GM12878 (cell line): ENCODE measurements around the gene GZMM. TPM values are rescaled to one million over a fixed set of nuclear protein-coding genes. Genes with fewer than 3 reads are reported as not detected.
A peak's percentile ranks its signal among the peaks of the same experiment; 100 is the strongest.

Experiments used
- ATF7 ChIP-seq: fragments of 450-650 bp; IDR thresholded peaks from 2 replicates; pipeline ENCODE4 v1.6.1; 2016; ENCODE audit warnings: low read depth, mild to moderate bottlenecking
- BRCA1 ChIP-seq: IDR thresholded peaks from 2 replicates; pipeline ENCODE4 v1.6.1; 2011; ENCODE audit warnings: low read depth, low read length, improper control_type of control experiment
- CEBPB ChIP-seq, 2 experiments: fragments of 150-350 bp in 1 of 2; IDR thresholded peaks; 2 replicates each; pipeline ENCODE4 v1.6.1; 2012 to 2014; ENCODE audit warnings: low read depth in 2 of 2, low read length in 2 of 2, borderline replicate concordance in 1 of 2, inconsistent platforms in 1 of 2
- CUX1 ChIP-seq: IDR thresholded peaks from 2 replicates; pipeline ENCODE4 v1.6.1; 2012; ENCODE audit warnings: improper control_type of control experiment, low read depth, low read length; ENCODE audit not compliant: insufficient replicate concordance
- EGR1 ChIP-seq, 2 experiments: IDR thresholded peaks; 1 replicate in 1 of 2; 2 replicates in 1 of 2; pipeline ENCODE4 v1.6.1; 2011 to 2012; ENCODE audit warnings: low read depth in 2 of 2, low read length in 2 of 2, borderline replicate concordance in 1 of 2, mild to moderate bottlenecking in 1 of 2, moderate library complexity in 1 of 2
- ESRRA ChIP-seq: IDR thresholded peaks from 2 replicates; pipeline ENCODE4 v1.6.1; 2012; ENCODE audit warnings: mild to moderate bottlenecking, low read length, improper control_type of control experiment
- FOS ChIP-seq: IDR thresholded peaks from 3 replicates; pipeline ENCODE4 v1.6.1; 2011; ENCODE audit warnings: borderline replicate concordance; ENCODE audit not compliant: insufficient read length; ENCODE audit errors: extremely low read depth
- HDAC2 ChIP-seq: fragments of 200-600 bp; sonication (generic); IDR thresholded peaks from 2 replicates; pipeline ENCODE4 v1.6.1; 2017
- IRF3 ChIP-seq: fragments of 450-650 bp; IDR thresholded peaks from 2 replicates; pipeline ENCODE4 v1.6.1; 2014; ENCODE audit warnings: mild to moderate bottlenecking
- MTA3 ChIP-seq: IDR thresholded peaks from 2 replicates; pipeline ENCODE4 v1.6.1; 2012; ENCODE audit warnings: low read length, inconsistent platforms, borderline replicate concordance
- MXI1 ChIP-seq: fragments of 150-350 bp; IDR thresholded peaks from 2 replicates; pipeline ENCODE4 v1.6.1; 2011; ENCODE audit warnings: low read depth, mild to moderate bottlenecking, inconsistent platforms, low read length, improper control_type of control experiment
- PBX3 ChIP-seq: IDR thresholded peaks from 2 replicates; pipeline ENCODE4 v1.6.1; 2011; ENCODE audit warnings: mild to moderate bottlenecking, low read depth, low read length, moderate library complexity; ENCODE audit not compliant: insufficient replicate concordance
- RUNX3 ChIP-seq: IDR thresholded peaks from 2 replicates; pipeline ENCODE4 v1.6.1; 2012; ENCODE audit warnings: low read length, inconsistent platforms
- SMARCA5 ChIP-seq: fragments of 450-650 bp; IDR thresholded peaks from 2 replicates; pipeline ENCODE4 v1.6.1; 2017; ENCODE audit warnings: mild to moderate bottlenecking
- SUPT20H ChIP-seq: IDR thresholded peaks from 2 replicates; pipeline ENCODE4 v1.6.1; 2011; ENCODE audit warnings: low read depth, mild to moderate bottlenecking, low read length, moderate library complexity, borderline replicate concordance; ENCODE audit not compliant: control insufficient read depth
- ZNF217 ChIP-seq: fragments of 450-650 bp; IDR thresholded peaks from 2 replicates; pipeline ENCODE4 v1.6.1; 2017; ENCODE audit warnings: antibody characterized with exemption, mild to moderate bottlenecking
- ZNF592 ChIP-seq: fragments of 450-650 bp; IDR thresholded peaks from 2 replicates; pipeline ENCODE4 v1.6.1; 2017; ENCODE audit warnings: mild to moderate bottlenecking, moderate library complexity
- ZZZ3 ChIP-seq: IDR thresholded peaks from 2 replicates; pipeline ENCODE4 v1.6.1; 2011; ENCODE audit warnings: low read depth; ENCODE audit not compliant: control insufficient read depth, insufficient read length
- polyA plus RNA-seq, 11 experiments: library from polyadenylated mRNA; depleted of rRNA in 4 of 11; unstranded in 6 of 11; stranded (reverse) in 5 of 11; fragments of >200 nt; fragmentation: Nextera tagmentation in 4 of 11; fragmentation: Illumina TruSeq in 1 of 11; extraction: Ambion mirVana in 4 of 11; extraction: Trizol in 1 of 11; gene quantifications; 1 replicate in 1 of 11; 2 replicates in 10 of 11; pipeline versions ENCODE4 v1.2.1 to v1.2.3, GENCODE V29; 2011 to 2016; ENCODE audit warnings: inconsistent platforms in 2 of 11, missing spikeins in 2 of 11, low read depth in 1 of 11
- total RNA-seq, 4 experiments: library from RNA; depleted of rRNA in 3 of 4; stranded (reverse); fragments of >200 nt in 3 of 4; fragmentation: Illumina TruSeq in 1 of 4; extraction: Trizol in 1 of 4; gene quantifications; 2 replicates each; pipeline versions ENCODE4 v1.2.1 to v1.2.3, GENCODE V29; 2013 to 2021

GZMM gene
- total and polyA plus RNA-seq, 10 of the 15 experiments (the other 5 are each of a cell fraction or from before 2014, with no cell fraction given), result 0.09 to 0.48 (median 0.23) TPM; not detected in 7

GRCh38 chr19:532561-533363 is 11.1 kb upstream of the GZMM start (continued):
- TF ChIP-seq ZNF592, result no peak
- TF ChIP-seq ATF7, result no peak
- no peak for TF ChIP-seq ZZZ3
- no peak for TF ChIP-seq EGR1 (IDR thresholded peaks at IDR 0.05; ENCODE audit: borderline replicate concordance in 1 of 2, low read depth in 2 of 2, low read length in 2 of 2)
- no peak for TF ChIP-seq ESRRA
- TF ChIP-seq RUNX3, result no peak
- TF ChIP-seq IRF3, result no peak
- no peak for TF ChIP-seq SUPT20H
- no peak for TF ChIP-seq HDAC2
- no peak for TF ChIP-seq MTA3
- no peak for TF ChIP-seq CUX1
- no peak for TF ChIP-seq CEBPB (IDR thresholded peaks at IDR 0.05; ENCODE audit: borderline replicate concordance in 1 of 2, low read depth in 2 of 2, low read length in 2 of 2)
- TF ChIP-seq MXI1, result 0 out of 2 replicates have a peak, but pooled peaks have one; percentile 7
- TF ChIP-seq PBX3, result no peak
- no peak for TF ChIP-seq SMARCA5
- TF ChIP-seq BRCA1, result no peak
- no peak for TF ChIP-seq ZNF217
- no peak for TF ChIP-seq FOS
